ENCODE data around the gene EID1. TPM values are rescaled to one million over a fixed set of nuclear protein-coding genes. Genes with fewer than 3 reads are reported as not detected.

Gene EID1
- total and polyA plus RNA-seq, 2 donors (not counting 1 experiment from before 2014, with no cell fraction given): 184 to 287 TPM

- Histone ChIP-seq H3K4me1 (ENCODE audit: control insufficient read depth, extremely low read depth, insufficient read depth, low read length) (no peaks in the 10 kb centered on the region), H3K9me3 (ENCODE audit: control insufficient read depth, insufficient read depth, low read depth, low read length) (no peaks in the 10 kb centered on the region), H3K36me3 (ENCODE audit: control insufficient read depth, insufficient read depth, low read length) (no peaks in the 10 kb centered on the region), H3K27me3 (ENCODE audit: control insufficient read depth, insufficient read depth, low read length) (no peaks in the 10 kb centered on the region), H3K4me3 (replicated peaks in 1 of 4; ENCODE audit: control extremely low read depth in 1 of 4, insufficient read depth in 1 of 4, low read depth in 3 of 4, low read length in 4 of 4) (no peak overlapping the region), H3K79me2 (ENCODE audit: control insufficient read depth, insufficient read depth, low read length) (no peaks in the 10 kb centered on the region), H4K20me1 (ENCODE audit: control insufficient read depth, extremely low read depth, insufficient read depth, low read length) (no peaks in the 10 kb centered on the region), H3K9ac (ENCODE audit: insufficient read depth, low read length) (no peak overlapping the region), H3K4me2 (ENCODE audit: extremely low read depth, insufficient read depth, low read length) (no peak overlapping the region), H3K27ac (ENCODE audit: insufficient read depth, low read length) (no peak overlapping the region), H2AFZ (ENCODE audit: low read length) (no peak overlapping the region)
- TF ChIP-seq EZH2 (IDR thresholded peaks at IDR 0.05; ENCODE audit: low read length, missing control alignments) (no peak), CTCF (conservative IDR thresholded peaks at IDR 0.05 in 1 of 2, IDR thresholded peaks at IDR 0.05 in 1 of 2; ENCODE audit: low read depth in 1 of 2, low read length in 2 of 2) (no peak)
- DNase-seq (ENCODE audit: low read depth in 2 of 2): no peak
These were observed 38.8 kb downstream of the EID1 start for GRCh38 chr15:48916721-48917120.

GRCh38 chr15:48922046-48922445, 44.1 kb downstream of the EID1 start:
- Histone ChIP-seq H3K9ac (ENCODE audit: insufficient read depth, low read length) (no peak overlapping the region), H3K27ac (ENCODE audit: insufficient read depth, low read length) (no peak overlapping the region), H4K20me1 (ENCODE audit: control insufficient read depth, extremely low read depth, insufficient read depth, low read length) (no peaks in the 10 kb centered on the region), H3K4me1 (ENCODE audit: control insufficient read depth, extremely low read depth, insufficient read depth, low read length) (no peaks in the 10 kb centered on the region), H3K9me3 (ENCODE audit: control insufficient read depth, insufficient read depth, low read depth, low read length) (no peaks in the 10 kb centered on the region), H3K36me3 (ENCODE audit: control insufficient read depth, insufficient read depth, low read length) (no peaks in the 10 kb centered on the region), H2AFZ (ENCODE audit: low read length) (no peak overlapping the region), H3K27me3 (ENCODE audit: control insufficient read depth, insufficient read depth, low read length) (no peaks in the 10 kb centered on the region), H3K4me2 (ENCODE audit: extremely low read depth, insufficient read depth, low read length) (no peak overlapping the region), H3K79me2 (ENCODE audit: control insufficient read depth, insufficient read depth, low read length) (no peaks in the 10 kb centered on the region), H3K4me3 (replicated peaks in 1 of 4; ENCODE audit: control extremely low read depth in 1 of 4, insufficient read depth in 1 of 4, low read depth in 3 of 4, low read length in 4 of 4) (no peak overlapping the region)
- DNase-seq (ENCODE audit: low read depth in 2 of 2): no peak
- TF ChIP-seq EZH2 (IDR thresholded peaks at IDR 0.05; ENCODE audit: low read length, missing control alignments) (no peak), CTCF (conservative IDR thresholded peaks at IDR 0.05 in 1 of 2, IDR thresholded peaks at IDR 0.05 in 1 of 2; ENCODE audit: low read depth in 1 of 2, low read length in 2 of 2) (no peak)

GRCh38 chr15:48924528-48925393, 46.8 kb downstream of the EID1 start:
- H4K20me1 ChIP-seq (ENCODE audit: control insufficient read depth, extremely low read depth, insufficient read depth, low read length): no peaks in the 10 kb centered on the region
- H3K27ac ChIP-seq (ENCODE audit: insufficient read depth, low read length): no peak overlapping the region
- no peak overlapping the region for H3K9ac ChIP-seq (ENCODE audit: insufficient read depth, low read length)
- no peak for TF ChIP-seq EZH2 (IDR thresholded peaks at IDR 0.05; ENCODE audit: low read length, missing control alignments)
- no peak for TF ChIP-seq CTCF (conservative IDR thresholded peaks at IDR 0.05 in 1 of 2, IDR thresholded peaks at IDR 0.05 in 1 of 2; ENCODE audit: low read depth in 1 of 2, low read length in 2 of 2)
- DNase-seq (ENCODE audit: low read depth in 2 of 2): peak; percentile 25 to 57
- no peak overlapping the region for H3K4me2 ChIP-seq (ENCODE audit: extremely low read depth, insufficient read depth, low read length)
- no peaks in the 10 kb centered on the region for H3K4me1 ChIP-seq (ENCODE audit: control insufficient read depth, extremely low read depth, insufficient read depth, low read length)
- H3K79me2 ChIP-seq (ENCODE audit: control insufficient read depth, insufficient read depth, low read length): no peaks in the 10 kb centered on the region
- no peak overlapping the region for H3K4me3 ChIP-seq (replicated peaks in 1 of 4; ENCODE audit: control extremely low read depth in 1 of 4, insufficient read depth in 1 of 4, low read depth in 3 of 4, low read length in 4 of 4)
- H3K27me3 ChIP-seq (ENCODE audit: control insufficient read depth, insufficient read depth, low read length): no peaks in the 10 kb centered on the region
- no peaks in the 10 kb centered on the region for H3K9me3 ChIP-seq (ENCODE audit: control insufficient read depth, insufficient read depth, low read depth, low read length)
- no peak overlapping the region for H2AFZ ChIP-seq (ENCODE audit: low read length)
- H3K36me3 ChIP-seq (ENCODE audit: control insufficient read depth, insufficient read depth, low read length): no peaks in the 10 kb centered on the region

All from fibroblast of lung (primary cell).